PC-9 (cell line): ENCODE measurements around the gene ECE1. TPM values are rescaled to one million over a fixed set of nuclear protein-coding genes. Genes with fewer than 3 reads are reported as not detected.

Experiments
- BruUV-seq: library from RNA; stranded (reverse); fragments of 400-500 nt; replicated peaks from 2 replicates; lab custom pipeline; 2021; lab: Mats Ljungman, UMichigan
- CTCF ChIA-PET: fragments of 300-600 bp; sonication (Branson Sonifier 250); formaldehyde crosslinking; loops from one replicate; lab custom pipeline; 2022; ENCODE audit warnings: antibody characterized with exemption; lab: Charles Lee
- POLR2A ChIA-PET: fragments of 300-600 bp; sonication (Branson Sonifier 250); formaldehyde crosslinking; loops from one replicate; lab custom pipeline; 2022; ENCODE audit warnings: antibody characterized with exemption; ENCODE audit not compliant: unreplicated experiment; lab: Charles Lee
- DNase-seq, 2 experiments: peaks; one replicate each; pipeline versions ENCODE4 v3.0.0 to v3.0.0-alpha.2; 2015 to 2022; ENCODE audit warnings: mixed read lengths in 1 of 2
- H2AFZ ChIP-seq: fragments of 200-600 bp; sonication (generic); 2 replicates; pipeline ENCODE4 v1.8.1; 2017; ENCODE audit warnings: antibody characterized with exemption
- H3F3A ChIP-seq: fragments of 200-600 bp; sonication (generic); 2 replicates; pipeline ENCODE4 v1.8.1; 2017; ENCODE audit warnings: antibody characterized with exemption, mild to moderate bottlenecking, low read depth; ENCODE audit not compliant: insufficient read depth
- H3K27ac ChIP-seq: fragments of 200-600 bp; sonication (generic); 2 replicates; pipeline ENCODE4 v1.6.1; 2016; ENCODE audit warnings: mixed run types
- H3K27me3 ChIP-seq: fragments of 200-600 bp; sonication (generic); 2 replicates; pipeline ENCODE4 v1.6.1; 2016; ENCODE audit warnings: low read depth, mixed run types; ENCODE audit not compliant: insufficient read depth
- H3K36me3 ChIP-seq: fragments of 200-600 bp; sonication (generic); 2 replicates; pipeline ENCODE4 v1.6.1; 2016; ENCODE audit warnings: low read depth, mixed run types
- H3K4me1 ChIP-seq: fragments of 200-600 bp; sonication (generic); replicated peaks from 2 replicates; pipeline ENCODE4 v1.6.1; 2016; ENCODE audit warnings: mixed run types; ENCODE audit not compliant: insufficient read depth
- H3K4me2 ChIP-seq: fragments of 200-600 bp; sonication (generic); 2 replicates; pipeline ENCODE4 v1.6.1; 2017; ENCODE audit warnings: mixed run types
- H3K4me3 ChIP-seq: fragments of 200-600 bp; sonication (generic); 2 replicates; pipeline ENCODE4 v1.6.1; 2016; ENCODE audit warnings: mixed run types
- H3K79me2 ChIP-seq: fragments of 200-600 bp; sonication (generic); 2 replicates; pipeline ENCODE4 v1.6.1; 2017; ENCODE audit warnings: low read depth, mixed run types
- H3K9me2 ChIP-seq: fragments of 200-600 bp; sonication (generic); 2 replicates; pipeline ENCODE4 v1.8.1; 2017; ENCODE audit warnings: mild to moderate bottlenecking; ENCODE audit not compliant: insufficient read depth
- H3K9me3 ChIP-seq: fragments of 200-600 bp; sonication (generic); 2 replicates; pipeline ENCODE4 v1.8.1; 2016; ENCODE audit warnings: low read depth; ENCODE audit not compliant: insufficient read depth
- H4K20me1 ChIP-seq: fragments of 200-600 bp; sonication (generic); 2 replicates; pipeline ENCODE4 v1.8.1; 2017; ENCODE audit not compliant: insufficient read depth
- CTCF ChIP-seq: fragments of 200-600 bp; sonication (generic); conservative IDR thresholded peaks from 2 replicates; pipeline ENCODE4 v1.6.1; 2017; ENCODE audit warnings: mixed run types, antibody characterized with exemption, mild to moderate bottlenecking, moderate library complexity
- EZH2 ChIP-seq: fragments of 200-600 bp; sonication (generic); IDR thresholded peaks from 2 replicates; pipeline ENCODE4 v1.8.0; 2017; ENCODE audit warnings: antibody characterized with exemption, low read depth
- intact Hi-C: fragments of 100-400 bp; cut with micrococcal nuclease; formaldehyde crosslinking; loops from one replicate; pipeline ENCODE4 v1.10.0; 2022; ENCODE audit not compliant: unreplicated experiment
- total RNA-seq: library from RNA; stranded (reverse); gene quantifications from 2 replicates; pipeline ENCODE4 v1.2.3, GENCODE V29; 2021

Gene ECE1
- total RNA-seq, 1 experiment from 2014 or later, result 80.8 TPM

- peak; percentile 42 to 75 for DNase-seq
Observed at GRCh38 chr1:21255284-21255942, 34.9 kb downstream of the ECE1 start.

DNA sequence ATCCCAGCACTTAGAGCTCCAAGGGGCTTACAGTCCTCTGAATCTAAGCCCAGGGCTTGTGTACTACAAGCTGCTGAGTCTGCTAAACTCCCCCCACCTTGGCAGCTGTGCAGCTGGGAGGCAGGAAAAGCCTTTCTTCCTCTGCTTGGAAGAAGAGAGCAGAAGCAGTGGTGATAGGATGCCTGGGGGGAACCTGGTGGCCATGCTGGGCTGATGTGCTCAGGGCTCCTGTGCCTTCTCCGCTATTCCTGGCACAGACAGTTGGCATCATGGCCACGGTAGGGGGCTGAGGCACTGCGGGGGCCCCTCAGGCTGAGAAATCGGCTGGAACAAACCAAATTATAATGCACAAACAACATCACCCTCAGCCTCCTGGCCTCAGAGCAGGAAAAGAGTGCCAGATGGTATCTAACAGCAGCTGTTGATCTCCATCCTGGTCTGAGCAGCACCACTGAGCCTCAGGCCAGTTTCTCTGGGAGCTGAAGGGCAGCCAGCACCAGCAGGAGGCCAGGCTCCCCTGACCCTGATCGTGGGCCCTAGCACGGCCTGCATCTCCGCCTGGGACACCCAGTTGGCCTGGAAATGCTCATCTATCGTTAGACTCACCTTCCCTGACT, 35.8 kb downstream of the ECE1 start:
- H3F3A ChIP-seq, result peaks cover 19% of the 10 kb centered on the region
- TF ChIP-seq EZH2, result no peak
- no peak for TF ChIP-seq CTCF
- no peak overlapping the region for H2AFZ ChIP-seq
- no peak overlapping the region for H3K4me2 ChIP-seq
- no TSS peak for BruUV-seq
- no peak overlapping the region for H3K4me3 ChIP-seq
- intact Hi-C loops, result no loop called here
- no peak overlapping the region for H3K27ac ChIP-seq
- no peaks in the 10 kb centered on the region for H4K20me1 ChIP-seq
- H3K79me2 ChIP-seq, result no peaks in the 10 kb centered on the region
- ChIA-PET CTCF (interaction anchor here (0.6 to 1.3 kb wide), 8 partner anchors 33 to 558 kb away, joined by 3 to 10 read pairs (median 4); no protein-coding TSS in a partner anchor), POLR2A (no interaction called here)
- H3K27me3 ChIP-seq, result no peaks in the 10 kb centered on the region
- H3K9me3 ChIP-seq, result no peaks in the 10 kb centered on the region
- H3K36me3 ChIP-seq, result no peaks in the 10 kb centered on the region
- H3K9me2 ChIP-seq, result no peaks in the 10 kb centered on the region
- peaks cover 20% of the 10 kb centered on the region for H3K4me1 ChIP-seq
- no peak for DNase-seq

More at GRCh38 chr1:21255284-21255942, 34.9 kb downstream of the ECE1 start:
- no peak overlapping the region for H3K4me2 ChIP-seq
- no peak overlapping the region for H3K27ac ChIP-seq
- H3K9me3 ChIP-seq, result no peaks in the 10 kb centered on the region
- H3F3A ChIP-seq, result peaks cover 19% of the 10 kb centered on the region
- no TSS peak for BruUV-seq
- H2AFZ ChIP-seq, result no peak overlapping the region
- intact Hi-C loops, result loop anchor here (1.0 kb wide), 2 partner anchors 79 to 113 kb away; no protein-coding TSS in a partner anchor
- H3K27me3 ChIP-seq, result no peaks in the 10 kb centered on the region
- H3K4me3 ChIP-seq, result no peak overlapping the region
- no peaks in the 10 kb centered on the region for H3K36me3 ChIP-seq
- CTCF ChIA-PET, result interaction anchor here (0.6 to 1.3 kb wide), 8 partner anchors 32 to 559 kb away, joined by 3 to 10 read pairs (median 4); no protein-coding TSS in a partner anchor
- H3K79me2 ChIP-seq, result no peaks in the 10 kb centered on the region
- no peaks in the 10 kb centered on the region for H4K20me1 ChIP-seq
- H3K4me1 ChIP-seq, result peaks cover 20% of the 10 kb centered on the region
- no peaks in the 10 kb centered on the region for H3K9me2 ChIP-seq
- peak; percentile 77 for TF ChIP-seq CTCF
- no peak for TF ChIP-seq EZH2
- POLR2A ChIA-PET, result no interaction called here

GRCh38 chr1:21251773-21252471, 38.3 kb downstream of the ECE1 start:
- no peaks in the 10 kb centered on the region for H3K36me3 ChIP-seq
- H3K9me3 ChIP-seq, result no peaks in the 10 kb centered on the region
- POLR2A ChIA-PET, result interaction anchor here (0.5 kb wide), 1 partner anchor 101 kb away, joined by 12 read pairs; no protein-coding TSS in a partner anchor
- H3K4me1 ChIP-seq, result peaks cover 20% of the 10 kb centered on the region
- H3K79me2 ChIP-seq, result no peaks in the 10 kb centered on the region
- intact Hi-C loops, result no loop called here
- H3K27me3 ChIP-seq, result no peaks in the 10 kb centered on the region
- peak overlapping the region; percentile 94 for H3K27ac ChIP-seq
- TSS peak; percentile 11 for BruUV-seq
- H3F3A ChIP-seq, result peaks cover 19% of the 10 kb centered on the region
- no peak for TF ChIP-seq EZH2
- no peak for TF ChIP-seq CTCF
- peak overlapping the region; percentile 68 for H3K4me2 ChIP-seq
- H2AFZ ChIP-seq, result no peak overlapping the region
- CTCF ChIA-PET, result interaction anchor here (0.6 to 1.4 kb wide), 8 partner anchors 10 to 555 kb away, joined by 3 to 11 read pairs (median 4); no protein-coding TSS in a partner anchor
- no peaks in the 10 kb centered on the region for H4K20me1 ChIP-seq
- H3K4me3 ChIP-seq, result no peak overlapping the region
- no peaks in the 10 kb centered on the region for H3K9me2 ChIP-seq
- DNase-seq, result peak; percentile 70 to 93
